Nephron progenitor cell (in vitro differentiated cells): ENCODE results near the gene KRTAP13-1.

Source experiments
- DNase-seq: peaks from one replicate; pipeline ENCODE4 v3.0.0; 2021
- H3K27ac Mint-ChIP-seq: 2 replicates; pipeline ENCODE4 v1.8.0; 2021; ENCODE audit warnings: mild to moderate bottlenecking, moderate library complexity, mixed read lengths
- H3K27me3 Mint-ChIP-seq: 2 replicates; pipeline ENCODE4 v1.8.0; 2021; ENCODE audit warnings: mild to moderate bottlenecking, low read depth, mixed read lengths; ENCODE audit not compliant: poor library complexity
- H3K36me3 Mint-ChIP-seq: 2 replicates; pipeline ENCODE4 v1.8.0; 2021; ENCODE audit warnings: low read depth, mixed read lengths
- H3K4me1 Mint-ChIP-seq: 2 replicates; pipeline ENCODE4 v1.8.0; 2021; ENCODE audit warnings: mixed read lengths
- H3K4me3 Mint-ChIP-seq: 2 replicates; pipeline ENCODE4 v1.8.0; 2021; ENCODE audit warnings: mild to moderate bottlenecking, moderate library complexity, mixed read lengths
- H3K9me3 Mint-ChIP-seq: 2 replicates; pipeline ENCODE4 v1.8.0; 2021; ENCODE audit warnings: mild to moderate bottlenecking, moderate library complexity, mixed read lengths
- CTCF ChIP-seq: fragments of 200-600 bp; sonication (generic); IDR thresholded peaks from 2 replicates; pipeline ENCODE4 v1.5.0; 2021; ENCODE audit warnings: antibody characterized with exemption

Gene KRTAP13-1

DNA sequence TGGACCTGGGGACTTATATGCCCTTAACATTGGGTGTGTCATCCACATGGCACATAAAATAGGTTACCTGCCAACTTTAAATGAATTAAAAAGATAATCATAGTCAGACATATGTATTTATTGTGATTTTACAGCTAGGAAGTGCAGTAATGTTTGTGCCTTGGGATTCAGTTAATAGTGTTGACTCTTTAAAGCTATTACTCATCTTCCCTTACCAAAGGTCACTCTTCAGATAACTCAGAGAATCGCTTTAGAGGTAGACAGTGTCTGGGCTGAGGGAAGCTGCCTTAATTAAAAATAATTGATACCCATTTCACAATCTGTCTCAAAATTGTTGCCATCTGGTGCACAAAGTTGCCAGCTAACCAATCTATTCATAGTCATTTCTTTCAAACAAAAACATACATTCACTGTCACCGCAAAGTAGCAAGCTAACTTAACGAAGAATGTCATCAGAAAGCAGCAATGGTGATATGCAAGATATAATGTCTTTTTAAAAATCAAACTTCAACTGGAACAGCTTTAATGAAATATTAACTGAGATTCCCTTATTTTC lies 41.3 kb downstream of the KRTAP13-1 start:
- Mint-ChIP-seq H3K27ac (no peak overlapping the region), H3K27me3 (peaks cover 7% of the 10 kb centered on the region), H3K4me1 (peaks cover 7% of the 10 kb centered on the region), H3K4me3 (no peak overlapping the region), H3K9me3 (no peaks in the 10 kb centered on the region), H3K36me3 (no peaks in the 10 kb centered on the region)
- no peak for TF ChIP-seq CTCF
- no peak for DNase-seq

GRCh38 chr21:30439975-30440374 lies 44.1 kb downstream of the KRTAP13-1 start, which contains the start of gene KRTAP15-1:
Gene KRTAP15-1, plus strand, starts transcription at chr21:30440275. Its CDS starts 53 bp downstream, at chr21:30440328.
- Mint-ChIP-seq H3K9me3 (no peaks in the 10 kb centered on the region), H3K27ac (no peak within 1 kb of the TSS), H3K4me1 (peaks cover 14% of the 10 kb centered on the region), H3K36me3 (no peaks in the 10 kb centered on the region), H3K27me3 (peaks cover 3% of the 10 kb centered on the region), H3K4me3 (no peak within 1 kb of the TSS)
- no peak for TF ChIP-seq CTCF
- DNase-seq: no peak

GRCh38 chr21:30443226-30443625 lies 47.4 kb downstream of the KRTAP13-1 start:
- Mint-ChIP-seq H3K36me3 (no peaks in the 10 kb centered on the region), H3K9me3 (no peaks in the 10 kb centered on the region), H3K4me3 (no peak overlapping the region), H3K4me1 (peaks cover 30% of the 10 kb centered on the region), H3K27me3 (peaks cover 3% of the 10 kb centered on the region), H3K27ac (peak overlapping the region; percentile 11)
- no peak for DNase-seq
- no peak for TF ChIP-seq CTCF

DNA sequence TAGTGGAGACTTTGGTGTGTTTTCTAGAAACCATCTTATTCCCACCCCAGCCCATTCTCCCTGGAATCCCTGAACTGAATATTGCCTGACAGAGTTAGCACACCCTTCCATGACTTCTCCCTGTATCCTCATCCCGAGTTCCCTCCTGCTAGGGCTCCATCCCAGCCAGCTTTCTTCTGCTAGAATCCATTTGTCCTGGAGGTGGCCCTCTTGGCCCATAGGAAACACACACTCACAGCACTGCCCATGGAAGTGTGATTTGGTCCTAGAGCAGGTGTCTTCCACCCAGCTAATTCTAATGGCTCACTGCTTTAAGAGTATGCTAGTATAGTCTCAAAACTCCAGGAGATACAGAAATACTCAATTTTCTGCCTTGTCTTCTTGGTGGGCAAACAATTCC lies 48.4 kb downstream of the KRTAP13-1 start:
- no peaks in the 10 kb centered on the region for H3K9me3 Mint-ChIP-seq
- DNase-seq: no peak
- peak; percentile 7 for TF ChIP-seq CTCF

More for the DNA sequence above, 48.4 kb downstream of the KRTAP13-1 start:
- H3K4me1 Mint-ChIP-seq: peaks cover 26% of the 10 kb centered on the region
- H3K36me3 Mint-ChIP-seq: no peaks in the 10 kb centered on the region
- H3K4me3 Mint-ChIP-seq: no peak overlapping the region
- peak overlapping the region; percentile 30 for H3K27ac Mint-ChIP-seq
- H3K27me3 Mint-ChIP-seq: no peaks in the 10 kb centered on the region
